ENCODE measurements around the gene PDXDC1. TPM values are rescaled to one million over a fixed set of nuclear protein-coding genes. Genes with fewer than 3 reads are reported as not detected.
"Not testable (repeated sequence)": the region's sequence is repeated elsewhere in the genome, so short reads cannot be mapped to it uniquely, and the experiment has no call there.

Gene PDXDC1
- total RNA-seq, 1 donor from 2014 or later, result 68.9 TPM

GRCh38 chr16:14978908-14979307, 4.1 kb downstream of the PDXDC1 start:
- intact Hi-C loops (cut with micrococcal nuclease), result loop anchor here (10.0 kb wide), 1 partner anchor 694 kb away; no protein-coding TSS in a partner anchor
- ATAC-seq (ENCODE audit: low read depth); H3K36me3 Mint-ChIP-seq (ENCODE audit: low read depth); H3K9me3 Mint-ChIP-seq; DNase-seq; POLR2A ChIA-PET; CTCF ChIA-PET; H3K4me3 Mint-ChIP-seq; H3K27me3 Mint-ChIP-seq: not testable (repeated sequence)
- peak overlapping the region; percentile 24 for H3K27ac Mint-ChIP-seq
- peaks cover 39% of the 10 kb centered on the region for H3K4me1 Mint-ChIP-seq

DNA sequence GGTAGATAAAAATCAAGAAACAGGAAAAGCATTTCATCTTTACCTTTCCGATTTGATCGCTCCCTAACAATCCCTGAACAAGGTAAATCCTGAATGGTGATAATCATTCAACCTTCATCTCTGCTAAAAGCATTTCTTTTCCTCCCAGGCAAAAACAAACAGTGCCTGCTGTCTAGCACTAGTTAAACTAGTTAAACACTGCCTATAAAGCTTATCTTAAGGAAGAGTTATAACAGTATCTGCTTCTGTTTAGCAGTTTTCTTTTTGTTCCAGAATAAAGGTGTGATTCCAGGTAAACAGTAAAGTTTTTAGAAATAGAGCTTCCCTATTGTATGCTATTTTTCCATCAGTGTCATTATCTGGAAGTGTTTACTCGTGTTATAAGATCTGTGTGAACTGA, 6.4 kb downstream of the PDXDC1 start:
- H3K27me3 Mint-ChIP-seq; CTCF ChIA-PET; H3K9me3 Mint-ChIP-seq; POLR2A ChIA-PET; H3K27ac Mint-ChIP-seq; DNase-seq; ATAC-seq (ENCODE audit: low read depth); H3K4me3 Mint-ChIP-seq; intact Hi-C loops (cut with micrococcal nuclease): not testable (repeated sequence)
- H3K4me1 Mint-ChIP-seq, result peaks cover 32% of the 10 kb centered on the region
- peaks cover 20% of the 10 kb centered on the region for H3K36me3 Mint-ChIP-seq (ENCODE audit: low read depth)

DNA sequence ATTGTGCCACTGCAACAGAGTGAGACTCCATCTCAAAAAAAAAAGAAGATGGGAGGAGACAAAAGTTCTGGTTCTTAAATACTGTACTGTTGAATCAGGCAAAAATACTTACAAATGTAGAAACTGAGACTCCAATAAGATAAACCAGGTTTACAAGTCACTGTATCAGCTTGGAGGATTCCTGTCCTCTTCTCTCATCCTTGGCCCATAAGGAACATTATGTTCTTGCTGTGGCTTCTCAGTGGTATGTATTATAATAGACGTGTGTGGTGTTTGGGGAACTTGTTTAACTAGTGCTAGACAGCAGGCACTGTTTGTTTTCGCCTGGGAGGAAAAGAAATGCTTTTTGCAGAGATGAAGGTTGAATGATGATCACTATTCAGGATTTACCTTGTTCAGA, 7.7 kb downstream of the PDXDC1 start:
- H3K4me3 Mint-ChIP-seq; CTCF ChIA-PET; H3K9me3 Mint-ChIP-seq; intact Hi-C loops (cut with micrococcal nuclease); H3K27ac Mint-ChIP-seq; H3K27me3 Mint-ChIP-seq; DNase-seq; POLR2A ChIA-PET; ATAC-seq (ENCODE audit: low read depth): not testable (repeated sequence)
- Mint-ChIP-seq H3K36me3 (ENCODE audit: low read depth) (peaks cover 25% of the 10 kb centered on the region), H3K4me1 (peaks cover 20% of the 10 kb centered on the region)

- Mint-ChIP-seq H3K4me1 (peaks cover 15% of the 10 kb centered on the region), H3K36me3 (ENCODE audit: low read depth) (peaks cover 38% of the 10 kb centered on the region)
- H3K9me3 Mint-ChIP-seq; DNase-seq; ATAC-seq (ENCODE audit: low read depth); H3K4me3 Mint-ChIP-seq; CTCF ChIA-PET; H3K27me3 Mint-ChIP-seq; POLR2A ChIA-PET; H3K27ac Mint-ChIP-seq: not testable (repeated sequence)
- intact Hi-C loops (cut with micrococcal nuclease), result loop anchor here (2.0 kb wide), 1 partner anchor 25 kb away; no protein-coding TSS in a partner anchor
Observed at GRCh38 chr16:14988092-14988491, 13.3 kb downstream of the PDXDC1 start.

DNA sequence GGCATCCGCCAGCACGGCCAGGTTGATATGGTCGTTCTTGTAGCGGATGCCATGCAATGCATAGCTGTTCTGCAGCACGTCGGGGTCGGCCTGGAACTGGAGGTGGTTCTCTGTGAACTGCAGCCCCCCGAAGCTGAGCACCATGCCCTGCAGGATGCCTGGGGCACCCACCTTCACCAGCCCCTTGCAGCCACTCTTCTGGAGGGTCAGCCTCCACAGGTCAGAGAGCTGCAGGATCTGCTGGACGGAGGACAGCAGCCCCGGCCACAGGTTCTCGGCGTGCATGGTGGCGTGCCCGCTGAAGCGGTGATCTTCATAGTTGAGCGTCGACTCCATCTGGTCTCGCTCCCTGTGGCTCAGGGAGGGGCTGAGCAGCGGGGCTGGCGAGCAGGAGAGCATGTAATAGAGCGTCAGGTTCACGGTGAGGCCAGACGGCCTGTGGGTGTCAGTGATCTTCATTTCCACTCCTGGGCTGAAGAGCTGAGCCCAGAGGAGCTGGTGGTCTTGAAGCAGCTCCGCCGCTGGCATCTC, 13.9 kb downstream of the PDXDC1 start:
- intact Hi-C loops (cut with micrococcal nuclease), result loop anchor here (2.0 kb wide), 1 partner anchor 26 kb away; no protein-coding TSS in a partner anchor
- ATAC-seq (ENCODE audit: low read depth), result peak; percentile 85
- peak overlapping the region; percentile 30 for H3K27ac Mint-ChIP-seq
- H3K9me3 Mint-ChIP-seq, H3K27me3 Mint-ChIP-seq, DNase-seq, CTCF ChIA-PET, POLR2A ChIA-PET: not testable (repeated sequence)
- H3K4me3 Mint-ChIP-seq, result peak overlapping the region; percentile 60
- peaks cover 15% of the 10 kb centered on the region for H3K4me1 Mint-ChIP-seq
- peaks cover 40% of the 10 kb centered on the region for H3K36me3 Mint-ChIP-seq (ENCODE audit: low read depth)

GRCh38 chr16:14989291-14990281, 14.8 kb downstream of the PDXDC1 start:
- H3K27ac Mint-ChIP-seq, H3K4me3 Mint-ChIP-seq, POLR2A ChIA-PET, H3K27me3 Mint-ChIP-seq, CTCF ChIA-PET, DNase-seq, H3K9me3 Mint-ChIP-seq: not testable (repeated sequence)
- intact Hi-C loops (cut with micrococcal nuclease), result loop anchor here (2.0 kb wide), 1 partner anchor 27 kb away; no protein-coding TSS in a partner anchor
- ATAC-seq (ENCODE audit: low read depth), result peak; percentile 70
- peaks cover 39% of the 10 kb centered on the region for H3K36me3 Mint-ChIP-seq (ENCODE audit: low read depth)
- H3K4me1 Mint-ChIP-seq, result peaks cover 18% of the 10 kb centered on the region

DNA sequence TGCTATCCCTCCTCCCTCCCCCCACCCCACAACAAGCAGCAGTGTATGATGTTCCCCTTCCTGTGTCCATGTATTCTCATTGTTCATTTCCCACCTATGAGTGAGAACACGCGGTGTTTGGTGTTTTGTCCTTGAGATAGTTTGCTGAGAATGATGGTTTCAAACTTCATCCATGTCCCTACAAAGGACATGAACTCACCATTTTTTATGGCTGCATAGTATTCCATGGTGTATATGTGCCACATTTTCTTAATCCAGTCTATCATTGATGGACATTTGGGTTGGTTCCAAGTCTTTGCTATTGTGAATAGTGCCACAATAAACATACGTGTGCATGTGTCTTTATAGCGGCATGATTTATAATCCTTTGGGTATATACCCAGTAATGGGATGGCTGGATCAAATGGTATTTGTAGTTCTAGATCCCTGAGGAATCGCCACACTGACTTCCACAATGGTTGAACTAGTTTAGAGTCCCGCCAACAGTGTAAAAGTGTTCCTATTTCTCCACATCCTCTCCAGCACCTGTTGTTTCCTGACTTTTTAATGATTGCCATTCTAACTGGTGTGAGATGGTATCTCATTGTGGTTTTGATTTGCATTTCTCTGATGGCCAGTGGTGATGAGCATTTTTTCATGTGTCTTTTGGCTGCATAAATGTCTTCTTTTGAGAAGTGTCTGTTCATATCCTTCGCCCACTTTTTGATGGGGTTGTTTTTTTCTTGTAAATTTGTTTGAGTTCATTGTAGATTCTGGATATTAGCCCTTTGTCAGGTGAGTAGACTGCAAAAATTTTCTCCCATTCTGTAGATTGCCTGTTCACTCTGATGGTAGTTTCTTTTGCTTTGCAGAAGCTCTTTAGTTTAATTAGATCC, 18.7 kb downstream of the PDXDC1 start:
- H3K9me3 Mint-ChIP-seq; CTCF ChIA-PET; ATAC-seq (ENCODE audit: low read depth); H3K4me3 Mint-ChIP-seq; POLR2A ChIA-PET; DNase-seq; intact Hi-C loops (cut with micrococcal nuclease); H3K27me3 Mint-ChIP-seq; H3K27ac Mint-ChIP-seq: not testable (repeated sequence)
- Mint-ChIP-seq H3K36me3 (ENCODE audit: low read depth) (peaks cover 31% of the 10 kb centered on the region), H3K4me1 (peaks cover 26% of the 10 kb centered on the region)

DNA sequence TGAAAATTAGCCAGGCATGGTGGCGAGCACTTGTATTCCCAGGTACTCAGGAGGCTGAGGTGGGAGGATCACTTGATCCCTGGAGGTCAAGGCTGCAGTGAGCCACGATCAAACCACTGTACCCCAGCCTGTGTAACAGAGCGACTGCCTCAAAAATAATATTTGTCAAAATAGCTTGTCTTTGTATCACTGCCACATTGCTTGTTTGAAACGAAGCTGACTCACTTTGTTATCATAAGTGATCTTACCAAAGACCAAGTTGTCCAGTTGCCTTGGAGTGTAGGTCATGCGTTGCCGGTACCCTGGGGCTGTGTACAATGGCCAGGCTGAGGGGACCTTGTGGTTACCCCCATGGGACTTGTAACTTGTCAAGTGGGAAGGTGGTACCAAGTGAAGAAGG, 21.9 kb downstream of the PDXDC1 start:
- DNase-seq; H3K4me3 Mint-ChIP-seq; ATAC-seq (ENCODE audit: low read depth); H3K9me3 Mint-ChIP-seq; H3K27ac Mint-ChIP-seq; POLR2A ChIA-PET; intact Hi-C loops (cut with micrococcal nuclease); H3K27me3 Mint-ChIP-seq; CTCF ChIA-PET: not testable (repeated sequence)
- Mint-ChIP-seq H3K36me3 (ENCODE audit: low read depth) (peaks cover 34% of the 10 kb centered on the region), H3K4me1 (peaks cover 15% of the 10 kb centered on the region)

DNA sequence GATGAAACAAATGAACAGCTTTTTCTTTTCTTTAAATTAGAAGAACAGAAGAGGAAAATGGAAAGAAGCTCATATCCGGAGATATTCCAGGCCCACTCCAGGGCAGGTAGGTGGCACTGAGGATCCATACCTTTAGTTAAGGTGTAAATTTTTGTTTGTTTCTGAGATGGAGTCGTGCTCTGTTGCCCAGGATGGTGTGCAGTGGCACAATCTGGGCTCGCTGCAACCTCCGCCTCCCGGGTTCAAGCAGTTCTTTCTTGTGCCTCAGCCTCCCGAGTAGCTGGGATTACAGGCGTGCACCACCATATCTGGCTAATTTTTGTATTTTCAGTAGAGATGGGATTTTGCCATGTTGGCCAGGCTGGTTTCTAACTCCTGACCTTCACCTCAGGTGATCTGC, 23.5 kb downstream of the PDXDC1 start:
- H3K36me3 Mint-ChIP-seq (ENCODE audit: low read depth), result peaks cover 31% of the 10 kb centered on the region
- DNase-seq, H3K4me3 Mint-ChIP-seq: not testable (repeated sequence)

DNA sequence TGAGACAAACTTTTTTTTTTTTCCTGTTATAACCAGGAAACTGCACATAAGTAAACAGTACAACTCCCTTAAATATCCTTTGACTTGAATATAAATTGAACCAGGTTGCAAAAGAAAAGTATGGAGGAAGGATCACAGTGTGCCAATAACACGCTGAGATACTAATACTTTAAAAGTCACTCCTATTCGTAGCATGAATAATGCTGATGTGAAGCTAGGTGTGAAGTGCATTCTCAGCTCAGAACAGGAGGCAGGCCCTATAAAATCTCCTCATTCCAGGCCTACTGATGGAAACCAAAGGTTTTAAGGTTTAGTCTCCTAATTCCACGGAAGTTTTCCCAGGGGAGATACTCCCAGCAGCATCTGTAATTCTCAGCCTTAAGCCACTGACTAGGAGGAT, 25.0 kb downstream of the PDXDC1 start:
- H3K9me3 Mint-ChIP-seq; CTCF ChIA-PET; DNase-seq; H3K27me3 Mint-ChIP-seq; intact Hi-C loops (cut with micrococcal nuclease); POLR2A ChIA-PET; H3K4me3 Mint-ChIP-seq; ATAC-seq (ENCODE audit: low read depth); H3K27ac Mint-ChIP-seq: not testable (repeated sequence)
- Mint-ChIP-seq H3K4me1 (peaks cover 10% of the 10 kb centered on the region), H3K36me3 (ENCODE audit: low read depth) (peaks cover 38% of the 10 kb centered on the region)

More for the DNA sequence above, 23.5 kb downstream of the PDXDC1 start:
- CTCF ChIA-PET; POLR2A ChIA-PET; H3K9me3 Mint-ChIP-seq; ATAC-seq (ENCODE audit: low read depth); H3K27me3 Mint-ChIP-seq; H3K27ac Mint-ChIP-seq; intact Hi-C loops (cut with micrococcal nuclease): not testable (repeated sequence)
- H3K4me1 Mint-ChIP-seq, result peaks cover 15% of the 10 kb centered on the region

GRCh38 chr16:15002448-15002847, 27.6 kb downstream of the PDXDC1 start:
- intact Hi-C loops (cut with micrococcal nuclease); H3K27ac Mint-ChIP-seq; H3K4me1 Mint-ChIP-seq; H3K4me3 Mint-ChIP-seq; H3K9me3 Mint-ChIP-seq; CTCF ChIA-PET; DNase-seq; ATAC-seq (ENCODE audit: low read depth); POLR2A ChIA-PET; H3K27me3 Mint-ChIP-seq: not testable (repeated sequence)
- H3K36me3 Mint-ChIP-seq (ENCODE audit: low read depth), result peaks cover 43% of the 10 kb centered on the region

Measured in activated B cell treated with CpG ODN at 0.5 μM for 24 hours (primary cell).